DND-41 (cell line): Measurements from ENCODE around the gene GOLGA6A.

ENCODE experiments used
- ATAC-seq: fragments of 200-7000 bp; cut with Tn5 transposase; 3 replicates; pipeline ENCODE4 v1.9.1; 2021; ENCODE audit warnings: low read depth; ENCODE audit not compliant: insufficient read depth
- DNase-seq: peaks from one replicate; pipeline ENCODE4 v3.0.0-alpha.2; 2020
- H2AFZ ChIP-seq: 2 replicates; pipeline ENCODE4 v1.6.0; 2012; ENCODE audit warnings: low read depth, low read length
- H3K27ac ChIP-seq: 2 replicates; pipeline ENCODE4 v1.5.1; 2012; ENCODE audit warnings: low read length, inconsistent platforms
- H3K27me3 ChIP-seq: fragments of 200-600 bp; sonication (generic); 2 replicates; pipeline ENCODE4 v1.6.0; 2012; ENCODE audit warnings: low read length, mild to moderate bottlenecking, inconsistent platforms; ENCODE audit not compliant: insufficient read depth, poor library complexity
- H3K36me3 ChIP-seq: 2 replicates; pipeline ENCODE4 v1.5.1; 2012; ENCODE audit warnings: low read length, inconsistent platforms; ENCODE audit not compliant: insufficient read depth
- H3K4me1 ChIP-seq: 2 replicates; pipeline ENCODE4 v1.5.1; 2012; ENCODE audit warnings: mild to moderate bottlenecking, low read length; ENCODE audit not compliant: insufficient read depth
- H3K4me2 ChIP-seq: 2 replicates; pipeline ENCODE4 v1.6.0; 2012; ENCODE audit warnings: mild to moderate bottlenecking, moderate library complexity, low read length, inconsistent platforms; ENCODE audit not compliant: insufficient read depth
- H3K4me3 ChIP-seq, 2 experiments: fragments of 200-600 bp in 1 of 2; shearing (Covaris generic) in 1 of 2; 2 replicates each; pipeline ENCODE4 v1.5.1; 2012 to 2016; ENCODE audit warnings: inconsistent platforms in 2 of 2, low read length in 2 of 2, mild to moderate bottlenecking in 2 of 2, low read depth in 1 of 2, moderate library complexity in 1 of 2
- H3K79me2 ChIP-seq: 2 replicates; pipeline ENCODE4 v1.6.0; 2012; ENCODE audit warnings: low read length, inconsistent platforms; ENCODE audit not compliant: insufficient read depth
- H3K9ac ChIP-seq: 2 replicates; pipeline ENCODE4 v1.6.0; 2012; ENCODE audit warnings: low read depth, mild to moderate bottlenecking, inconsistent platforms, low read length, moderate library complexity
- H3K9me3 ChIP-seq: 2 replicates; pipeline ENCODE4 v1.5.1; 2012; ENCODE audit warnings: low read length, moderate library complexity, mild to moderate bottlenecking, inconsistent platforms; ENCODE audit not compliant: insufficient read depth, severe bottlenecking
- H4K20me1 ChIP-seq: 2 replicates; pipeline ENCODE4 v1.6.0; 2012; ENCODE audit warnings: low read length; ENCODE audit not compliant: insufficient read depth
- EZH2 ChIP-seq: IDR thresholded peaks from 3 replicates; pipeline ENCODE4 v1.6.1; 2012; ENCODE audit warnings: borderline replicate concordance, low read depth, mild to moderate bottlenecking, moderate library complexity, low read length, inconsistent platforms; ENCODE audit not compliant: severe bottlenecking
- TF ChIP-seq, protein P1 (sequence below): IDR thresholded peaks from 2 replicates; pipeline ENCODE4 v1.5.1; 2012; ENCODE audit warnings: borderline replicate concordance, low read length, moderate library complexity, mild to moderate bottlenecking; ENCODE audit not compliant: poor library complexity, severe bottlenecking; ENCODE audit errors: extremely low read depth

Gene GOLGA6A

DNA sequence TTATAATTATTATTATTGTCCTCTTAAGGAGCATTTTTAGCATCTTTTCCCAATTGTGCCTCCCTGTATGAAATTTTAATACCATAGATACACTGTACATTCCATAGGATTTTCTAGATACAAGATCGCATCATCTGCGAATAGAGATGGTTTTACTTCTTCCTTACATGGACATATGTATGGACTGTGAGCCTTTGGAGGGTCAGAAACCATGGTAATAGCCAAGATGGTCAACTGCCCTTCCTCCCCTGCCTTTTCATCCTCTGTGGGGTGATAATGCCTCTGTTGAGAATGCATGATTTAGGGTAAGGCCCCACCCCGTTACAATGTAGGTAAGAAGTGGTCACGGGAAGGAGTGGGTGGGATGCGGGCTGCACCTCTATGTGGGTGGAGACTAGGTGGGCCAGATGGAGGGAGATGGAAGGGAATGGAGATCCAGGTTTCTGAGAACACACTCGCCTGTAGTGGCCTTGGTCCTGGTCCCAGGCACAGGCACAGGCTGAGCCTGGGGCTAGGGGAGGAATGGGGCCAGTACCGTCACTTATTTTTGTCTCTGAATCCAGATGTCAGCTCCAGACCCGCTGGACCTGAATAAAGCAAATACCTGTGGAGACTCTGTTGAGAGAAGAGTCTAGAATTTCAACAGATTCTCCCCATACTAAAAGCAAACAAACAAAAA lies 31.7 kb downstream of the GOLGA6A start:
- Histone ChIP-seq H3K27ac (no peak overlapping the region), H3K9me3 (no peaks in the 10 kb centered on the region), H3K27me3 (peaks cover 4% of the 10 kb centered on the region), H3K4me3 (no peak overlapping the region), H3K9ac (no peak overlapping the region), H3K4me2 (no peak overlapping the region), H3K79me2 (no peaks in the 10 kb centered on the region), H4K20me1 (no peaks in the 10 kb centered on the region; the same call in 1 of the 2 replicates), H3K36me3 (no peaks in the 10 kb centered on the region), H3K4me1 (peaks cover 16% of the 10 kb centered on the region), H2AFZ (no peak overlapping the region)
- DNase-seq (no peak), ATAC-seq (no peak)
- no peak for TF ChIP-seq EZH2
- TF ChIP-seq, protein P1, sequence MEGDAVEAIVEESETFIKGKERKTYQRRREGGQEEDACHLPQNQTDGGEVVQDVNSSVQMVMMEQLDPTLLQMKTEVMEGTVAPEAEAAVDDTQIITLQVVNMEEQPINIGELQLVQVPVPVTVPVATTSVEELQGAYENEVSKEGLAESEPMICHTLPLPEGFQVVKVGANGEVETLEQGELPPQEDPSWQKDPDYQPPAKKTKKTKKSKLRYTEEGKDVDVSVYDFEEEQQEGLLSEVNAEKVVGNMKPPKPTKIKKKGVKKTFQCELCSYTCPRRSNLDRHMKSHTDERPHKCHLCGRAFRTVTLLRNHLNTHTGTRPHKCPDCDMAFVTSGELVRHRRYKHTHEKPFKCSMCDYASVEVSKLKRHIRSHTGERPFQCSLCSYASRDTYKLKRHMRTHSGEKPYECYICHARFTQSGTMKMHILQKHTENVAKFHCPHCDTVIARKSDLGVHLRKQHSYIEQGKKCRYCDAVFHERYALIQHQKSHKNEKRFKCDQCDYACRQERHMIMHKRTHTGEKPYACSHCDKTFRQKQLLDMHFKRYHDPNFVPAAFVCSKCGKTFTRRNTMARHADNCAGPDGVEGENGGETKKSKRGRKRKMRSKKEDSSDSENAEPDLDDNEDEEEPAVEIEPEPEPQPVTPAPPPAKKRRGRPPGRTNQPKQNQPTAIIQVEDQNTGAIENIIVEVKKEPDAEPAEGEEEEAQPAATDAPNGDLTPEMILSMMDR: no peak

DNA sequence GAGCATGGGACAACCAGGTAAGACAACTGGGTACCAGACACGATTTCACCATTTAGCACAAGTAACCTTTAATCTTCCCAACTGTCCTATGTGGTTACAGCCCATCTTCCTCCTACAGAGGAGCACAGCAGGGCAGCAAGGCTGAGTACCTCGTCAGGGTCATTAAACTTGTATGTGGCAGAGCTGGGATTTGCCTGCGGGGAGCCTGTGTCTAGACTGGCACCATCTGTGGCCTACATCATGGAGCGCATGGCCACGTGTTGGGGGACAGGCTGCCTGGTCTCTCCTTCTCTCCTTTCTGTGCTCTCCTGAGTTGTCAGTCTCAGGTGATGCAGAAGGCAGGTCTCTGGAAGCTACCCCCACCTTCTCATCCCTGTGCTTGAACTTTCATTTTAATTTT lies 32.2 kb downstream of the GOLGA6A start:
- DNase-seq (no peak), ATAC-seq (no peak)
- H3K27ac ChIP-seq: no peak overlapping the region
- H3K9me3 ChIP-seq: no peaks in the 10 kb centered on the region
- H3K4me3 ChIP-seq: no peak overlapping the region
- H2AFZ ChIP-seq: no peak overlapping the region
- no peak overlapping the region for H3K4me2 ChIP-seq
- peaks cover 16% of the 10 kb centered on the region for H3K4me1 ChIP-seq
- H4K20me1 ChIP-seq: no peaks in the 10 kb centered on the region; the same call in 1 of the 2 replicates
- H3K9ac ChIP-seq: no peak overlapping the region
- no peaks in the 10 kb centered on the region for H3K79me2 ChIP-seq
- H3K36me3 ChIP-seq: no peaks in the 10 kb centered on the region
- TF ChIP-seq, protein P1: no peak
- H3K27me3 ChIP-seq: peaks cover under 1% of the 10 kb centered on the region

GRCh38 chr15:74046275-74046674 lies 36.1 kb downstream of the GOLGA6A start:
- Histone ChIP-seq H3K79me2 (no peaks in the 10 kb centered on the region), H3K27me3 (no peaks in the 10 kb centered on the region), H3K9ac (no peak overlapping the region), H3K4me1 (peaks cover 13% of the 10 kb centered on the region), H2AFZ (no peak overlapping the region), H3K36me3 (peaks cover 3% of the 10 kb centered on the region; the same call in 1 of the 2 replicates), H4K20me1 (no peaks in the 10 kb centered on the region; the same call in 1 of the 2 replicates), H3K4me2 (no peak overlapping the region), H3K4me3 (no peak overlapping the region), H3K9me3 (no peaks in the 10 kb centered on the region), H3K27ac (no peak overlapping the region)
- DNase-seq (no peak), ATAC-seq (no peak)
- TF ChIP-seq EZH2: no peak
- TF ChIP-seq, protein P1: no peak
